ENCODE results near the gene KIAA1586.
"Not testable (repeated sequence)": the region's sequence is repeated elsewhere in the genome, so short reads cannot be mapped to it uniquely, and the experiment has no call there.

KIAA1586 gene

DNA sequence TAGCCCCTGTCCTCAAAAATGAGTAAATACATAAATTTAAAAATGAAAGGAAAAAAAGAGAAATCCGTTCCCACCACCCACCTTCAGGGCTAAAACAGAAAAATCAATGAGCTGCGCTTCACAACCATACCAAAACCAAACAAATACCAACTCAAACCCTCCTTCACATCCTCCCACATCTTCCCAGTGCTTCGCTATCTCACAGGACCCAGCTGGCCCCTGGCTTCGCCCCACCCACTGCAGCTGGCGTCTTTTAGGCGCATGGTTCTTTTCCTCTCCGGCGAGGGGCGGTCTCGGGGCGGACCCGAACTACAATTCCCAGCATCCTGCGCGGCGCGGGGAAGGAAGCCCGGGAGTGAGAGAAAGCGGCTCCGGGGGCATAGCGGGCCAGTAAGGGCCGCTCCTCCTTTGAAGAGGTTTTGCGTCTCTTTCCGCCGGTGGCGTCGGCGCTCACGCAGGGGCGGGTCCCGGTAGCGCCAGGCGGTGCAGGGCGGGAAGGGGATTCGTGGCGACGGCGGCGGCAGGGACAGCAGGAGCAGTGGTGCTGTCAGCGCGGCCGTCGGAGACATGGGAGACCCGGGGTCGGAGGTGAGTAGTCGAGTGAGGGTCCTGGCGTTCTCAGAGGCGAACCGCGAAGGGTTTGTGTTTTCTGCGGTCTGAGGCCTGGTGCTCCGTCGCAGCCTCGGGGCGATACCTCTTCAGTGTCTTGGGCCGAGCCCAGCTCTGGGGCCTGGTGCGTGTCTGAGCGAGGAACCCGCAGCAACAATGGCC, 43.4 kb downstream of the KIAA1586 start, which contains the start of gene ZNF451:
Gene ZNF451, plus strand, starts transcription at position 502 of the 771 bp plus-strand sequence. Its CDS starts 66 bp downstream, at position 568.
- TF ChIP-seq, protein P1, sequence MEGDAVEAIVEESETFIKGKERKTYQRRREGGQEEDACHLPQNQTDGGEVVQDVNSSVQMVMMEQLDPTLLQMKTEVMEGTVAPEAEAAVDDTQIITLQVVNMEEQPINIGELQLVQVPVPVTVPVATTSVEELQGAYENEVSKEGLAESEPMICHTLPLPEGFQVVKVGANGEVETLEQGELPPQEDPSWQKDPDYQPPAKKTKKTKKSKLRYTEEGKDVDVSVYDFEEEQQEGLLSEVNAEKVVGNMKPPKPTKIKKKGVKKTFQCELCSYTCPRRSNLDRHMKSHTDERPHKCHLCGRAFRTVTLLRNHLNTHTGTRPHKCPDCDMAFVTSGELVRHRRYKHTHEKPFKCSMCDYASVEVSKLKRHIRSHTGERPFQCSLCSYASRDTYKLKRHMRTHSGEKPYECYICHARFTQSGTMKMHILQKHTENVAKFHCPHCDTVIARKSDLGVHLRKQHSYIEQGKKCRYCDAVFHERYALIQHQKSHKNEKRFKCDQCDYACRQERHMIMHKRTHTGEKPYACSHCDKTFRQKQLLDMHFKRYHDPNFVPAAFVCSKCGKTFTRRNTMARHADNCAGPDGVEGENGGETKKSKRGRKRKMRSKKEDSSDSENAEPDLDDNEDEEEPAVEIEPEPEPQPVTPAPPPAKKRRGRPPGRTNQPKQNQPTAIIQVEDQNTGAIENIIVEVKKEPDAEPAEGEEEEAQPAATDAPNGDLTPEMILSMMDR (IDR thresholded peaks at IDR 0.05), result no peak
- TF ChIP-seq ZFX (IDR thresholded peaks at IDR 0.05; ENCODE audit: borderline replicate concordance), result no peak
- H3K27ac ChIP-seq, result peak within 1 kb of the TSS; percentile 76

DNA sequence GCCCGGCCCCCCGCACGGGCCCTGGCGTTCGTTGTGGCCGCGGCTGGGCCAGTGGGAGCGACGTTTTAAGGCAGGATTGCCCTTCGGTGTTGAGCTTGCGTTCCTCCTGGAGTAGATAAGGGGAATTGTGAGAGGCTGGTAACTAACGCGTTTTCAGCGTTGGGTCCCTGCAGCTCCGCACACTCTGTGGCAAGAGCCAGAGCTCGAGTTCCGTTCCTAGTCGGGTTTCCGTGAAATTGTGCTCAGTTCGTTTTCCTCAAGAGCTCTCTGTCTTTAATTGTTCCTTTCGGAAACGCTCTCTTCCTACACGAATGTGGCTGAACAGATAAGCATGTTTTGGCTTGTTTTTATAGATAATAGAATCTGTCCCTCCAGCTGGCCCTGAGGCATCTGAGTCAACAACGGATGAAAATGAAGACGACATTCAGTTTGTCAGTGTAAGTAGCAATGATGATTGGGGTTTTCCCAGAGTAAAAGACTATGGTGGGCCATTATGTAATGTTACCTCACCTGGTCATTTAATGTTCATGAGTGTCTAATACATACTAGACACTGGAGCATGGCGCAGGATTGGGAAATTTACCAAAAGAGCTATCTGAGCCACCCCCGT, 44.1 kb downstream of the KIAA1586 start:
- peak overlapping the region; percentile 76 for H3K27ac ChIP-seq

DNA sequence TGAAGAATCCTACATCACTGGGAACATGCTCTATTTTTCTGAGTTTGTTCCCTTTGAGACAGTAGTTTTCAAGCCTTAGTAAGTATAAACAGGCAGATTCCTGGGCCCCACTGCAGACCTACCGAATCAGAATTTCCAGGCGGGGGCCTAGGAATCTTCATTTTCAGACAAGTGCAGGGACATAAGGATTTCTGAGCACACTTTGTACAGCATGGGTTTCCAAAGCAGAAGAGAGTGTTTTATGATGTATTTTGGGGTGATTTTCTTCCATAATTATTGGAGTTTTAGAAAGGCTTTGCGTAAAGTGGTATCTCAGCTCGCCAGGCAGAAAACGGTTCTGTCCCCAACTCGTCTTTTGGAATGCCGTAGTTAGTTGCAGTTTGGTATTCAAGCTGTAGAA, 44.9 kb downstream of the KIAA1586 start:
- H3K27ac ChIP-seq, result not testable (repeated sequence)

DNA sequence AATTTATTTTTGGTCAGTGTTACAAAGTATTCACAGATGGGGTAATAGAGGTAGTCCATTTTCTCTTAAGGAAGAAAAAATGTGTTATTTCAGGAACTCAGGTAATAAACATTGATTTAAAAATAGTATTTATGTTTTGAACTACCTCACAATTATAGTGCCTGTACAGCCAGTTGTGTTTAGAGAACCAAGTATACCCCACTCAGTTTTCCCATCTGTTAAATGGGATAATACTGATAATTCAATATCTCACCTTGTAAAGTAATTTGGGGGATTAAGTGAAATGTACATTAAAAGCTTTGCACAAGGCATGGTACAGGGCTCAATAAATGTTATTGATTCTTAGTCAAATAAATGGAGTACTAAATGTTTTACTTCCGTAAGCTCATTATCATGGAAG, 48.2 kb downstream of the KIAA1586 start:
- TF ChIP-seq, protein P1 (IDR thresholded peaks at IDR 0.05), result no peak
- TF ChIP-seq ZFX (IDR thresholded peaks at IDR 0.05; ENCODE audit: borderline replicate concordance), result no peak
- no peak overlapping the region for H3K27ac ChIP-seq

DNA sequence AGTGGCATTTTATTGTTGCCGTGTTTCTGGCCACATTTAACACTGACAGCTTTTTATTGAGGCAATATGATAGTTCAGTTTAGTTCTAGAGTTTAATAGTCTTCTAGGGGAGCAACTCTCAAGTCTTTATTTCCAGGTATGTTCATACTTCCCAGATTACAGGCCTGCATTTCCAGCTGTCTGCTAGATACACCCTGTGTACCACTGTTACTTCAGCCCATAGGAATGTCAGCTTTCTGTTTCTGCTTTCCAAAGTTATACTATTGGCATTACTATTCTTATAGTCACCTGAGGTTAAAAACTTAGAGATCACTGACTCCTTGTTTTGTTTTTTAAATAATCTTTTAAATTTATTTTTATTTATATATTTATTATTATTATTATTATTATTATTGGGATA, 51.1 kb downstream of the KIAA1586 start:
- TF ChIP-seq, protein P1 (IDR thresholded peaks at IDR 0.05), result no peak

DNA sequence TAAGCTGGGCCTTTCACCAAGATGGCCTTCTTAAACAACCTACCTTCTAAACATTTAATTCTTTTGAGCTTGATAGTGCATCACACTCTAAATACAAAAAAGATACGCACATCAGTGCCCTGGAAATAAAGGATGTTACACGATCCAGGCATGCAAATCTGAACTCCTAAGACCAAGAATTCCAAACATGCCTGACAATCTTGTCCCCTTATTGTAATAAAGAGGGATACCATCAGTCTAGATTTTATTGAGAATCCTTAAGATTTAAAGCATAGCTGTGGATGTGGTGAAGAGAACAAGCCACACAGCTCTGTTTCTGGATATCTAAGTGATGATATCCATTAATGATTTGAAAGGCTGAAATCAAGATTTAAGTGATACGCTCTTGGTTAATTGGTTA, 56.5 kb downstream of the KIAA1586 start:
- no peak for TF ChIP-seq ZFX (IDR thresholded peaks at IDR 0.05; ENCODE audit: borderline replicate concordance)
- TF ChIP-seq, protein P1 (IDR thresholded peaks at IDR 0.05), result no peak
- H3K27ac ChIP-seq, result no peak overlapping the region

More for the DNA sequence above, 51.1 kb downstream of the KIAA1586 start:
- H3K27ac ChIP-seq, result no peak overlapping the region

DNA sequence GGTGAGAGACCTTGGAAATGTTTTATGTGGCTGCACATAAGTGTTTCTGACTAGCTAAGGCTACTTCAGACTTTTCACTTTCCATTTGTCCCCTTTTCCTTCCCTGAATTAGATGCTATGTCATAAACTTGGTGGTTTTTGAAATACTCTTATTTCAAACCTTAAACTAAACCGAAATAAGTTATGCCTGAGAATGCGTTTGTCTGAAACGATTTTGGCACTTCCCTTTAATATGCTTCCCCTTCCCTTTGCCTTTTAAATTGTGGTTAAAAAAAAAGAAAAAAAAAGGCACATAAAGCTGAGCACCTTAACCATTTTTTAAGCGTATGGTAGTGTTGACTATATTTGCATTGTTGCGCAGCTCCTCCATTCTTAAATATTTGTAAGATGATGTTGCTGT, 57.8 kb downstream of the KIAA1586 start:
- H3K27ac ChIP-seq, result no peak overlapping the region
- TF ChIP-seq, protein P1 (IDR thresholded peaks at IDR 0.05), result no peak
- TF ChIP-seq ZFX (IDR thresholded peaks at IDR 0.05; ENCODE audit: borderline replicate concordance), result no peak
